Breast epithelium (tissue), 3 donors: ENCODE results near the gene RNU1-3.
"Not testable (repeated sequence)": the region's sequence is repeated elsewhere in the genome, so short reads cannot be mapped to it uniquely, and the experiment has no call there.

ENCODE experiments used
- POLR2A ChIP-seq: fragments of 450-650 bp; IDR thresholded peaks from one replicate; pipeline ENCODE4 v1.6.1; 2016; ENCODE audit warnings: antibody characterized with exemption, mild to moderate bottlenecking, moderate library complexity
- POLR2AphosphoS5 ChIP-seq, 3 donors: sonication (generic); formaldehyde crosslinking; IDR thresholded peaks; one replicate each; pipeline ENCODE4 v1.6.1; 2017; ENCODE audit warnings: antibody characterized with exemption in 3 of 3
- TF ChIP-seq, protein P1 (sequence below), 3 donors: fragments of 450-650 bp; IDR thresholded peaks; one replicate each; pipeline ENCODE4 v1.5.1; 2016 to 2017; ENCODE audit warnings: antibody characterized with exemption in 3 of 3, mild to moderate bottlenecking in 3 of 3, moderate library complexity in 3 of 3

DNA sequence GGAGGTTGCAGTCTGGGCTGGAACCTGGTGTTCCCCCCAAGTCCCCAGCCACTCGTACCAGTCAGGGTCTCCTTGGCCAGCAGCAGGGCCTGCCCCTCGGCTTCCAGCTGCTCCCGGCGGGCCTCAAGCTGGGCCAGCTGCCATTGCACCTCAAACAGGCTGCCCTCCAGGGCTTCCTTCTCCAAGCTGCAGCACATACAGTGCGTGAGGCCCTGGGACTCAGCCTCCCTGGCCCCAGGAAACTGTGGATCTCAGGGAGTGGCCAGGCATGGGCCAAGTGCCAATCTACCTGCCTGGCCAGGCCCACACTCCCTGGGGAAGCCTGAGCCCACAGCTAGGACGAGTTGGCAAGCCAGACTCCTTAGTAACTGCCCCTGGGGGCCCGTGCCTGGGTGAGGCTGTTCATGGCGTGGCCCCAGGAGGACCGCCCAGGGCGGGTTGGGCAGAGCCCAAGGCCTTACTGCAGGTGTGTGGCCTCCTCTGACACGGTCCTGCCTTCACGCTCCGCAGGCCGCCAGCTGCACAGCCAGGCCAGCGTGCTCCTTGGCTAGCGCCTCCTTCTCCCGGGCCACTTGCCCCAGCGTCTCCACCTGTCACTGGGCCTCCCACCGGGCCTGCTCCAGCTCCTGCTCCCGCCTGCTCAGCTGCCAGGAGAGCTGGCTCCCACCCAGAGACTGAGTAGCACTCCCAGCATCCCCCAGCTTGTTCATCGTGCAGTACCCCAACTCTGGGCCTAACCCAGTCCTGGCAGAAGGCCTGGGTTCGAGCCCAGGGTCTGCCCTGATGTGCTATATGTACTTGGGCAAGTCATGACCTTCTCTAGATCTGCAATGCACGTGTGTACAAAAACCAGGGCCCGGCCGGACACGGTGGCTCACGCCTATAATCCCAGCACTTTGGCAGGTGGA is 42.7 kb downstream of the RNU1-3 start:
- TF ChIP-seq, protein P1, sequence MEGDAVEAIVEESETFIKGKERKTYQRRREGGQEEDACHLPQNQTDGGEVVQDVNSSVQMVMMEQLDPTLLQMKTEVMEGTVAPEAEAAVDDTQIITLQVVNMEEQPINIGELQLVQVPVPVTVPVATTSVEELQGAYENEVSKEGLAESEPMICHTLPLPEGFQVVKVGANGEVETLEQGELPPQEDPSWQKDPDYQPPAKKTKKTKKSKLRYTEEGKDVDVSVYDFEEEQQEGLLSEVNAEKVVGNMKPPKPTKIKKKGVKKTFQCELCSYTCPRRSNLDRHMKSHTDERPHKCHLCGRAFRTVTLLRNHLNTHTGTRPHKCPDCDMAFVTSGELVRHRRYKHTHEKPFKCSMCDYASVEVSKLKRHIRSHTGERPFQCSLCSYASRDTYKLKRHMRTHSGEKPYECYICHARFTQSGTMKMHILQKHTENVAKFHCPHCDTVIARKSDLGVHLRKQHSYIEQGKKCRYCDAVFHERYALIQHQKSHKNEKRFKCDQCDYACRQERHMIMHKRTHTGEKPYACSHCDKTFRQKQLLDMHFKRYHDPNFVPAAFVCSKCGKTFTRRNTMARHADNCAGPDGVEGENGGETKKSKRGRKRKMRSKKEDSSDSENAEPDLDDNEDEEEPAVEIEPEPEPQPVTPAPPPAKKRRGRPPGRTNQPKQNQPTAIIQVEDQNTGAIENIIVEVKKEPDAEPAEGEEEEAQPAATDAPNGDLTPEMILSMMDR (IDR thresholded peaks at IDR 0.05): not testable (repeated sequence)
- not testable (repeated sequence) for TF ChIP-seq POLR2A
- peak in 1 of 3 donors; percentile 6 for TF ChIP-seq POLR2AphosphoS5 (IDR thresholded peaks at IDR 0.05)
